Activated gamma-delta T cell treated with Interleukin-2 at 50 U/mL for 16 hours (primary cell): ENCODE data around the gene MYBPC2.
A peak's percentile ranks its signal among the peaks of the same experiment; 100 is the strongest.

Source experiments
- DNase-seq: peaks from one replicate; pipeline ENCODE4 v3.0.0-alpha.2; 2020

MYBPC2 gene

GRCh38 chr19:50501568-50502475, 69.1 kb downstream of the MYBPC2 start:
- no peak for DNase-seq

- no peak for DNase-seq
Measured at GRCh38 chr19:50505856-50506611, 73.3 kb downstream of the MYBPC2 start.

- no peak for DNase-seq
Measured at GRCh38 chr19:50506700-50507099, 74.0 kb downstream of the MYBPC2 start.

- DNase-seq, result no peak
Measured at GRCh38 chr19:50507376-50507775, 74.7 kb downstream of the MYBPC2 start.

- DNase-seq, result no peak
Measured at GRCh38 chr19:50508843-50509190, 76.1 kb downstream of the MYBPC2 start.

GRCh38 chr19:50509366-50509765, 76.7 kb downstream of the MYBPC2 start:
- DNase-seq, result no peak

GRCh38 chr19:50510121-50510670, 77.5 kb downstream of the MYBPC2 start:
- no peak for DNase-seq

- DNase-seq, result no peak
Measured at GRCh38 chr19:50510700-50511068, 78.0 kb downstream of the MYBPC2 start.

GRCh38 chr19:50511069-50511822, 78.6 kb downstream of the MYBPC2 start, which contains the start of gene JOSD2:
Gene JOSD2 (minus strand): TSS chr19:50511191. CDS start chr19:50510431, 760 bp downstream.
- peak; percentile 95 for DNase-seq

GRCh38 chr19:50512112-50512998, 79.7 kb downstream of the MYBPC2 start:
- no peak for DNase-seq

GRCh38 chr19:50512999-50513745, 80.5 kb downstream of the MYBPC2 start:
- no peak for DNase-seq

- no peak for DNase-seq
Measured at GRCh38 chr19:50513746-50514345, 81.2 kb downstream of the MYBPC2 start, which contains the start of gene ASPDH. Gene ASPDH (minus strand): TSS chr19:50513913. CDS start chr19:50513823, 90 bp downstream.

GRCh38 chr19:50514346-50515167, 81.9 kb downstream of the MYBPC2 start:
- no peak for DNase-seq

- no peak for DNase-seq
Measured at GRCh38 chr19:50515168-50515561, 82.5 kb downstream of the MYBPC2 start.
